ENCODE measurements around the gene EIF3L.

The EIF3L gene

GRCh38 chr22:37893583-37893983 is 44.4 kb downstream of the EIF3L start:
- Histone ChIP-seq H3K27me3 (ENCODE audit: low read length) (no peaks in the 10 kb centered on the region), H3K9me2 (replicated peaks; ENCODE audit: insufficient read depth, low read length) (no peaks in the 10 kb centered on the region), H3K4me3 (ENCODE audit: insufficient read depth, low read length, poor library complexity, severe bottlenecking) (no peak overlapping the region), H3K9ac (ENCODE audit: low read length) (no peak overlapping the region), H2AFZ (ENCODE audit: low read depth, low read length, severe bottlenecking) (no peak overlapping the region), H3K79me2 (ENCODE audit: insufficient read depth, low read length) (no peaks in the 10 kb centered on the region), H3K36me3 (ENCODE audit: low read length) (peaks cover 5% of the 10 kb centered on the region; the same call in 1 of the 2 replicates), H4K20me1 (ENCODE audit: low read depth, low read length) (no peaks in the 10 kb centered on the region), H3K27ac (ENCODE audit: low read depth, low read length) (no peak overlapping the region), H3K4me2 (ENCODE audit: low read depth, low read length, poor library complexity, severe bottlenecking) (no peak overlapping the region), H3F3A (ENCODE audit: insufficient read depth) (0 out of 2 replicates have a peak, but pooled peaks cover 3% of the 10 kb centered on the region), H3K9me3 (ENCODE audit: insufficient read depth, low read length) (no peaks in the 10 kb centered on the region)
- TF ChIP-seq EZH2phosphoT487 (conservative IDR thresholded peaks at IDR 0.05; ENCODE audit: low read length) = no peak
- TF ChIP-seq, protein P1, sequence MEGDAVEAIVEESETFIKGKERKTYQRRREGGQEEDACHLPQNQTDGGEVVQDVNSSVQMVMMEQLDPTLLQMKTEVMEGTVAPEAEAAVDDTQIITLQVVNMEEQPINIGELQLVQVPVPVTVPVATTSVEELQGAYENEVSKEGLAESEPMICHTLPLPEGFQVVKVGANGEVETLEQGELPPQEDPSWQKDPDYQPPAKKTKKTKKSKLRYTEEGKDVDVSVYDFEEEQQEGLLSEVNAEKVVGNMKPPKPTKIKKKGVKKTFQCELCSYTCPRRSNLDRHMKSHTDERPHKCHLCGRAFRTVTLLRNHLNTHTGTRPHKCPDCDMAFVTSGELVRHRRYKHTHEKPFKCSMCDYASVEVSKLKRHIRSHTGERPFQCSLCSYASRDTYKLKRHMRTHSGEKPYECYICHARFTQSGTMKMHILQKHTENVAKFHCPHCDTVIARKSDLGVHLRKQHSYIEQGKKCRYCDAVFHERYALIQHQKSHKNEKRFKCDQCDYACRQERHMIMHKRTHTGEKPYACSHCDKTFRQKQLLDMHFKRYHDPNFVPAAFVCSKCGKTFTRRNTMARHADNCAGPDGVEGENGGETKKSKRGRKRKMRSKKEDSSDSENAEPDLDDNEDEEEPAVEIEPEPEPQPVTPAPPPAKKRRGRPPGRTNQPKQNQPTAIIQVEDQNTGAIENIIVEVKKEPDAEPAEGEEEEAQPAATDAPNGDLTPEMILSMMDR (IDR thresholded peaks at IDR 0.05; ENCODE audit: insufficient read depth, low read length, poor library complexity, severe bottlenecking) = no peak

- H3K79me2 ChIP-seq (ENCODE audit: insufficient read depth, low read length) = no peaks in the 10 kb centered on the region
- H4K20me1 ChIP-seq (ENCODE audit: low read depth, low read length) = no peaks in the 10 kb centered on the region
- TF ChIP-seq, protein P1 (IDR thresholded peaks at IDR 0.05; ENCODE audit: insufficient read depth, low read length, poor library complexity, severe bottlenecking) = no peak
- TF ChIP-seq EZH2phosphoT487 (conservative IDR thresholded peaks at IDR 0.05; ENCODE audit: low read length) = no peak
- H3K9ac ChIP-seq (ENCODE audit: low read length) = no peak overlapping the region
- H2AFZ ChIP-seq (ENCODE audit: low read depth, low read length, severe bottlenecking) = no peak overlapping the region
- H3K4me2 ChIP-seq (ENCODE audit: low read depth, low read length, poor library complexity, severe bottlenecking) = no peak overlapping the region
- H3K9me3 ChIP-seq (ENCODE audit: insufficient read depth, low read length) = no peaks in the 10 kb centered on the region
- 0 out of 2 replicates have a peak, but pooled peaks cover 3% of the 10 kb centered on the region for H3F3A ChIP-seq (ENCODE audit: insufficient read depth)
- H3K27ac ChIP-seq (ENCODE audit: low read depth, low read length) = no peak overlapping the region
- H3K36me3 ChIP-seq (ENCODE audit: low read length) = no peaks in the 10 kb centered on the region
- no peak overlapping the region for H3K4me3 ChIP-seq (ENCODE audit: insufficient read depth, low read length, poor library complexity, severe bottlenecking)
- no peaks in the 10 kb centered on the region for H3K27me3 ChIP-seq (ENCODE audit: low read length)
- H3K9me2 ChIP-seq (replicated peaks; ENCODE audit: insufficient read depth, low read length) = no peaks in the 10 kb centered on the region
Measured at GRCh38 chr22:37894939-37895670, 45.9 kb downstream of the EIF3L start.

- no peaks in the 10 kb centered on the region for H4K20me1 ChIP-seq (ENCODE audit: low read depth, low read length)
- no peaks in the 10 kb centered on the region for H3K79me2 ChIP-seq (ENCODE audit: insufficient read depth, low read length)
- no peak overlapping the region for H3K27ac ChIP-seq (ENCODE audit: low read depth, low read length)
- no peak overlapping the region for H2AFZ ChIP-seq (ENCODE audit: low read depth, low read length, severe bottlenecking)
- H3K4me2 ChIP-seq (ENCODE audit: low read depth, low read length, poor library complexity, severe bottlenecking) = no peak overlapping the region
- H3K36me3 ChIP-seq (ENCODE audit: low read length) = no peaks in the 10 kb centered on the region
- no peak for TF ChIP-seq EZH2phosphoT487 (conservative IDR thresholded peaks at IDR 0.05; ENCODE audit: low read length)
- TF ChIP-seq, protein P1 (IDR thresholded peaks at IDR 0.05; ENCODE audit: insufficient read depth, low read length, poor library complexity, severe bottlenecking) = no peak
- no peak overlapping the region for H3K4me3 ChIP-seq (ENCODE audit: insufficient read depth, low read length, poor library complexity, severe bottlenecking)
- H3K9me3 ChIP-seq (ENCODE audit: insufficient read depth, low read length) = no peaks in the 10 kb centered on the region
- H3K9ac ChIP-seq (ENCODE audit: low read length) = no peak overlapping the region
- H3F3A ChIP-seq (ENCODE audit: insufficient read depth) = 0 out of 2 replicates have a peak, but pooled peaks cover 3% of the 10 kb centered on the region
- H3K9me2 ChIP-seq (replicated peaks; ENCODE audit: insufficient read depth, low read length) = no peaks in the 10 kb centered on the region
- no peaks in the 10 kb centered on the region for H3K27me3 ChIP-seq (ENCODE audit: low read length)
Measured at GRCh38 chr22:37896181-37896592, 47.0 kb downstream of the EIF3L start.
